CD4-positive, alpha-beta T cell (primary cell): Measurements from ENCODE around the gene CXCR6. TPM values are rescaled to one million over a fixed set of nuclear protein-coding genes. Genes with fewer than 3 reads are reported as not detected.
A peak's percentile ranks its signal among the peaks of the same experiment; 100 is the strongest.

Experiments used
- ATAC-seq: fragments of 200-7000 bp; cut with Tn5 transposase; one replicate; pipeline ENCODE4 v1.10.0; 2022; ENCODE audit warnings: mild to moderate bottlenecking; ENCODE audit not compliant: poor library complexity
- CTCF ChIA-PET: fragments of 350-600 bp; sonication (Branson Sonifier 250); formaldehyde crosslinking; loops from one replicate; lab custom pipeline; 2021; ENCODE audit warnings: antibody characterized with exemption, inconsistent platforms; lab: Charles Lee
- POLR2A ChIA-PET: fragments of 350-600 bp; sonication (Branson Sonifier 250); formaldehyde crosslinking; loops from one replicate; lab custom pipeline; 2021; ENCODE audit warnings: antibody characterized with exemption, inconsistent platforms; lab: Charles Lee
- DNase-seq, 14 experiments: peaks; one replicate each; pipeline ENCODE4 v3.0.0-alpha.2; 2013 to 2020; ENCODE audit warnings: mixed read lengths in 2 of 14
- H3K27ac ChIP-seq, 2 donors: one replicate each; pipeline versions ENCODE4 v1.5.1 to v1.7.0; 2013; ENCODE audit warnings: low read length in 2 of 2, low read depth in 1 of 2, mild to moderate bottlenecking in 1 of 2
- H3K27me3 ChIP-seq, 2 experiments: 1 replicate in 1 of 2; 2 replicates in 1 of 2; pipeline versions ENCODE4 v1.6.1 to v1.7.0; 2013; ENCODE audit warnings: low read length in 2 of 2, control low read depth in 1 of 2, mild to moderate bottlenecking in 1 of 2, moderate library complexity in 1 of 2; ENCODE audit not compliant: insufficient read depth in 2 of 2, control insufficient read depth in 1 of 2
- H3K36me3 ChIP-seq: one replicate; pipeline ENCODE4 v1.6.1; 2013; ENCODE audit warnings: low read length, control low read depth; ENCODE audit not compliant: insufficient read depth
- H3K4me1 ChIP-seq: one replicate; pipeline ENCODE4 v1.6.1; 2013; ENCODE audit warnings: low read length, control low read depth; ENCODE audit not compliant: insufficient read depth
- H3K4me3 ChIP-seq: one replicate; pipeline ENCODE4 v1.5.1; 2013; ENCODE audit warnings: mild to moderate bottlenecking, low read length, moderate library complexity
- H3K9me3 ChIP-seq, 2 experiments: 1 replicate in 1 of 2; 2 replicates in 1 of 2; pipeline versions ENCODE4 v1.6.1 to v1.7.0; 2013; ENCODE audit warnings: low read length in 2 of 2, mild to moderate bottlenecking in 2 of 2, control low read depth in 1 of 2, moderate library complexity in 1 of 2; ENCODE audit not compliant: control insufficient read depth in 1 of 2, insufficient read depth in 1 of 2
- H3K27ac Mint-ChIP-seq: one replicate; pipeline ENCODE4 v1.8.0; 2020; ENCODE audit warnings: mixed read lengths
- H3K27me3 Mint-ChIP-seq: one replicate; pipeline ENCODE4 v1.8.0; 2021; ENCODE audit warnings: mixed read lengths
- H3K36me3 Mint-ChIP-seq: one replicate; pipeline ENCODE4 v1.8.0; 2021; ENCODE audit warnings: low read depth, mixed read lengths
- H3K4me1 Mint-ChIP-seq: one replicate; pipeline ENCODE4 v1.8.0; 2021; ENCODE audit warnings: low read depth, mixed read lengths
- H3K4me3 Mint-ChIP-seq: one replicate; pipeline ENCODE4 v1.8.0; 2020; ENCODE audit warnings: mild to moderate bottlenecking, mixed read lengths
- H3K9me3 Mint-ChIP-seq: one replicate; pipeline ENCODE4 v1.8.0; 2020; ENCODE audit warnings: mixed read lengths
- intact Hi-C, 2 experiments: fragments of 100-400 bp; cut with DNase I in 1 of 2; cut with micrococcal nuclease in 1 of 2; formaldehyde crosslinking; loops; one replicate each; pipeline versions ENCODE4 v1.15.1 to v1.9.0; 2023 to 2025; cut with DNase I, micrococcal nuclease
- polyA plus RNA-seq, 2 donors: library from polyadenylated mRNA; unstranded; fragments of 120-200 nt; gene quantifications; one replicate each; pipeline ENCODE4 v1.2.1, GENCODE V29; 2013
- total RNA-seq, 174 experiments: library from RNA in 2 of 174; stranded (reverse) in 2 of 174; gene quantifications; one replicate each; pipeline ENCODE4 v1.2.3 and lab custom pipeline; 2021 to 2026
- TF ChIP-seq, protein P1 (sequence below): fragments of 200-600 bp; IDR thresholded peaks from one replicate; pipeline ENCODE4 v1.8.0; 2022; ENCODE audit warnings: antibody characterized with exemption, mild to moderate bottlenecking

The CXCR6 gene
- 1 to 10 TPM; 1.7 to 2.0 TPM for total RNA-seq
- 7.6 TPM for polyA plus RNA-seq (2013, experiment 1 of 2)
- 6.8 TPM for polyA plus RNA-seq (2013, experiment 2 of 2)
- total RNA-seq (lab: John Stamatoyannopoulos, UW) = 0.06 to 55.6 (median 8.3) reads per million in 172 experiments

DNA sequence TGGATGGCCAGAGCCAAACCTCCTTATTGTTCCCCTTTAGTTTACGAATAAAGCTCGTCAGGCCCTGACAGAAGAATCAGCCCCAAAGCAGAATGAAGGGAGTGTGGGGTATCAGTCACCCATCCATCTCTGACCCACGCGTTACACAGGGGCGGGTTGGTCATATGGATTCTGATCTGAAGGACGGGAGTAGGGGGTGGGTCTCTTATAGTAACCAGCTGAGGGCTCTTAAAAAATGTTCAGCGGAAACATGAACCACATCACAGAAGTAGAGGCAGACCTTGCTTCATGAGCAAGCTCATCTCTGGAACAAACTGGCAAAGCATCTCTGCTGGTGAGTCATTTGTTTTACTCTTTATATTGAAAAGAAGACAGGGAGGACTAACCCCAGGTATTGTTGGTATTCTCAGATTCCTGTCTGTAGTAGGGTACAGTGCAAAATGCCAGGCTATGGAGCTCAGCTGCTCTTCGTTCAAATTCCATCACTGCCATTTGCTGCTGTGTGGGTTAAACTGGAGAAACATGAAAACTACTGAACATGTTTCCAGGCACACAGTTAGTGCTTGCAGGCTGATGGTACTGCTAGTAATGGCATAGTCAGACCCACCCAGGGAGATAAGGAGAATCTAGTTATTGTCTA, at the start of gene CXCR6:
CXCR6 (plus strand) TSS at position 258 of the 640 bp plus-strand sequence. CDS start 3,018 bp downstream, outside the sequence.
- peak within 1 kb of the TSS; percentile 59 for H3K4me3 Mint-ChIP-seq
- no peaks in the 10 kb centered on the region for H3K9me3 ChIP-seq
- peak in 11 of 14 experiments; percentile 13 to 76 (median 25) for DNase-seq
- CTCF ChIA-PET = interaction anchor here (0.9 to 1.5 kb wide), 6 partner anchors 84 to 545 kb away, joined by 3 to 12 read pairs (median 3); partner anchors contain the start of gene XCR1
- peaks cover 26% of the 10 kb centered on the region for H3K36me3 ChIP-seq
- H3K27ac Mint-ChIP-seq = peak within 1 kb of the TSS; percentile 28
- H3K27me3 Mint-ChIP-seq = no peaks in the 10 kb centered on the region
- H3K4me1 ChIP-seq = peaks cover 65% of the 10 kb centered on the region
- H3K4me1 Mint-ChIP-seq = peaks cover 73% of the 10 kb centered on the region
- ATAC-seq = peak; percentile 83
- peak within 1 kb of the TSS; percentile 25 for H3K4me3 ChIP-seq
- intact Hi-C loops = loop anchor here (5.0 kb wide), 1 partner anchor 34 kb away; no protein-coding TSS in a partner anchor
- POLR2A ChIA-PET = interaction anchor here (0.6 to 3.1 kb wide), 7 partner anchors 33 to 141 kb away, joined by 3 to 14 read pairs (median 6); partner anchors contain the start of gene FYCO1
- H3K27me3 ChIP-seq = no peaks in the 10 kb centered on the region
- H3K36me3 Mint-ChIP-seq = peaks cover 53% of the 10 kb centered on the region
- TF ChIP-seq, protein P1, sequence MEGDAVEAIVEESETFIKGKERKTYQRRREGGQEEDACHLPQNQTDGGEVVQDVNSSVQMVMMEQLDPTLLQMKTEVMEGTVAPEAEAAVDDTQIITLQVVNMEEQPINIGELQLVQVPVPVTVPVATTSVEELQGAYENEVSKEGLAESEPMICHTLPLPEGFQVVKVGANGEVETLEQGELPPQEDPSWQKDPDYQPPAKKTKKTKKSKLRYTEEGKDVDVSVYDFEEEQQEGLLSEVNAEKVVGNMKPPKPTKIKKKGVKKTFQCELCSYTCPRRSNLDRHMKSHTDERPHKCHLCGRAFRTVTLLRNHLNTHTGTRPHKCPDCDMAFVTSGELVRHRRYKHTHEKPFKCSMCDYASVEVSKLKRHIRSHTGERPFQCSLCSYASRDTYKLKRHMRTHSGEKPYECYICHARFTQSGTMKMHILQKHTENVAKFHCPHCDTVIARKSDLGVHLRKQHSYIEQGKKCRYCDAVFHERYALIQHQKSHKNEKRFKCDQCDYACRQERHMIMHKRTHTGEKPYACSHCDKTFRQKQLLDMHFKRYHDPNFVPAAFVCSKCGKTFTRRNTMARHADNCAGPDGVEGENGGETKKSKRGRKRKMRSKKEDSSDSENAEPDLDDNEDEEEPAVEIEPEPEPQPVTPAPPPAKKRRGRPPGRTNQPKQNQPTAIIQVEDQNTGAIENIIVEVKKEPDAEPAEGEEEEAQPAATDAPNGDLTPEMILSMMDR = no peak
- H3K27ac ChIP-seq = peak within 1 kb of the TSS in 1 of 2 donors; percentile 33
- H3K9me3 Mint-ChIP-seq = no peaks in the 10 kb centered on the region

DNA sequence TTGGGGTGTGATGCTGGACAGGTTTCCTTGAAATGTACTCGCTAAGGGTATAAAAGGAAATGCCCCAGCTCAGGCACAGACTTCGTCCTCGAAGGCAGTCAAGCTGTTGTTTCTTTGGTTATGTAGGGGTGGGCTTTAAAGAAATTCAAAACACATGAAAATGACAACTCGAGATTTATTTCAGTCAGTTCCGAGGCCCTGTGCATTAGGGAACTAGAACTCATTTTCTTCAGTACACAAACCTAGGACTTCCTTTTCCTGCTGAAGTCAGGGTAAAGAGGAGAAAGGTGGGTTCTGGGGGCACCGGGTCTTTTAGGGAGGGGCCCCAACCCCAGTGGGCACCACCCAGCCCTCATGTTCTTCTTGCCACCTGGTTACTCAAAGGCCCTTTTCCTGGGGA, 49.2 kb upstream of the CXCR6 start:
- H3K27me3 Mint-ChIP-seq = peaks cover 4% of the 10 kb centered on the region
- H3K36me3 Mint-ChIP-seq = no peaks in the 10 kb centered on the region
- H3K4me3 ChIP-seq = no peak overlapping the region
- TF ChIP-seq, protein P1 = no peak
- intact Hi-C loops = no loop called here
- ATAC-seq = no peak
- H3K27me3 ChIP-seq = no peaks in the 10 kb centered on the region
- H3K4me1 Mint-ChIP-seq = peaks cover 57% of the 10 kb centered on the region
- H3K4me3 Mint-ChIP-seq = no peak overlapping the region
- no peak overlapping the region for H3K27ac ChIP-seq
- no peak for DNase-seq
- ChIA-PET CTCF (no interaction called here), POLR2A (no interaction called here)
- H3K36me3 ChIP-seq = no peaks in the 10 kb centered on the region
- peak overlapping the region; percentile 75 for H3K27ac Mint-ChIP-seq
- no peaks in the 10 kb centered on the region for H3K9me3 Mint-ChIP-seq
- no peaks in the 10 kb centered on the region for H3K9me3 ChIP-seq
- H3K4me1 ChIP-seq = peaks cover 17% of the 10 kb centered on the region

DNA sequence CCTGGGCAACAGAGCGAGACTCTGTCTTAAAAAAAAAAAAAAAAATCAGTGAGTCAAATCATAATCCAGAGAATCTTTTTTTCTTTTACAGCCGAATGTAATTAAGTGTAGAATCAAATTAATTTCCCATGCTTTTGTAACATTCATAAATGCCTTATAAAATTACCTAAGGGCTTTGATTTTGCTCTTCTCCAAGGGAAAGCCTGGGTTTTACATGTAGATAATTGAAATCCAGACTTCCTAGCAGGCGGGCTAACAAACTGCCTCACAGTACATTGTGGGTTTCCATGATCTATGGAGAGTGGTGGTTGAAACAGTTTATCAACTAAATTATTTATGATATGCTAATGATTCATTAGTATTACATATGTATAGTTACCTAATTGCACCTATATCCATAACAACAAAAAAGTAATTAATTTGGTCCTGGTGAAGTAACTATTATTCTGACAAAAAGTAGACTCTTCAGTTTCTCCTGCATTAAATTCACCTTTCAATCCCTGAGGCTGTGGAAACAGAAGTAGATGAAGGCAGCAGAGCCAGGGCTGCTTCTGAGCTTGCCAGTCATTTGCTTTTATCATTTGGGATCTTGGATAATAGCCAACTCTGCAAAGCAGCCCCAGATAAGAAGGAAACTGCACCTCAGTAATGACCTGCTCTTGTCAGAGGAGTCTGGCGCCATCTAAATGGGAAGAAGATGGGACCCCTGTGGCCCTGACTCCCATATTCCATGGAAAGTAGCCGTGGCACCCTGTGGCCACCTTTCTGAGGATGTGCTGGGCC, 47.4 kb upstream of the CXCR6 start:
- TF ChIP-seq, protein P1 = no peak
- H3K36me3 ChIP-seq = no peaks in the 10 kb centered on the region
- ChIA-PET CTCF (no interaction called here), POLR2A (no interaction called here)
- H3K9me3 ChIP-seq = no peaks in the 10 kb centered on the region
- H3K27me3 ChIP-seq = no peaks in the 10 kb centered on the region
- intact Hi-C loops = no loop called here
- H3K27me3 Mint-ChIP-seq = peaks cover 4% of the 10 kb centered on the region
- H3K27ac ChIP-seq = no peak overlapping the region
- ATAC-seq = no peak
- H3K4me1 Mint-ChIP-seq = peaks cover 46% of the 10 kb centered on the region
- no peak overlapping the region for H3K4me3 Mint-ChIP-seq
- H3K4me1 ChIP-seq = peaks cover 17% of the 10 kb centered on the region
- H3K9me3 Mint-ChIP-seq = no peaks in the 10 kb centered on the region
- no peaks in the 10 kb centered on the region for H3K36me3 Mint-ChIP-seq
- H3K27ac Mint-ChIP-seq = no peak overlapping the region
- DNase-seq = no peak
- no peak overlapping the region for H3K4me3 ChIP-seq
